ENCODE results near the gene SMG9.

SMG9 gene

DNA sequence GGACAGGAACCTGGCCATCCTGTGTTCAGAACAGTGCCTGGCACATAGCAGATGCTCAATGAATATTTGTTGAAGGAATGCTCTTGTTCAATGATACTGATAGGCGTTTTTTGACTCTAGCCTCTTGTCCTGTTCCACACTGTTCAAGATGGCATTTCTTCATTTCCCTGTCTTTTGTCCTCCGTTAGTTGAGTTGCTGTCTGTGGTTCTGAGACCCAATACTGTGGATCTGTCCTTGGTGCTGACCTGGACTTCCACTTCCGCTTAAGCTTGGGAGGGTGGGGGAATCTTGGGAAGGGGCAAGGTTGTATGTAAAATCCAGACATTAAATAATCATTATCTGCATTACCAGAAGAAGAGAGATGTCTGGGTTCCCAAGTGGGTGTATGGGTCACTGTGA, 34.3 kb upstream of the SMG9 start:
- Histone ChIP-seq H3K27me3 (replicated peaks; ENCODE audit: control insufficient read depth, insufficient read depth, low read length, poor library complexity, severe bottlenecking) (no peaks in the 10 kb centered on the region), H3K4me1 (ENCODE audit: control insufficient read depth, insufficient read depth, low read length, poor library complexity, severe bottlenecking) (peaks cover 14% of the 10 kb centered on the region), H3K36me3 (ENCODE audit: control insufficient read depth, insufficient read depth, low read length) (no peaks in the 10 kb centered on the region), H3K9me3 (ENCODE audit: control insufficient read depth, low read length) (no peaks in the 10 kb centered on the region), H3K27ac (ENCODE audit: insufficient read depth, low read length, poor library complexity, severe bottlenecking) (no peak overlapping the region), H3K4me3 (ENCODE audit: insufficient read depth, low read depth, low read length, poor library complexity, severe bottlenecking) (no peak overlapping the region)
- DNase-seq: no peak

DNA sequence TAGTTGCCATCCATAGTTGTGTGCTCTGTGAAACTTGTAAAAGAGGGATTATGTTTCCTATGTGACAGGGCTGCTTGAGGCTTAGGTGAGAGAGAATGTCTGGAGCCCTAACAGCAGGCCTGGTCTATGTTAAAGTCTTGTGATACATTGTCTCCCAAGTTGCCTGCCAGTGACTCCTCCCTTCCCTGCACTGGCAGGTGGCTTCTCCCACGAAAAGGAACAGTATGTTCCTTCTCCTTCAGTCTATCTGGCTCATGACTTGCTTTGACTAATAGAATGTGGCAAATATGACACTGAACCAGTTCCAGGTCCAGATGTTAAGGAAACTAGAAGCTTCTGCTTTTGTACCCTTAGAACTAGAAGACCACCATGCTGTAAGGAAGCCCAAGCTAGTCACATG, 31.9 kb upstream of the SMG9 start:
- Histone ChIP-seq H3K27ac (ENCODE audit: insufficient read depth, low read length, poor library complexity, severe bottlenecking) (no peak overlapping the region), H3K9me3 (ENCODE audit: control insufficient read depth, low read length) (no peaks in the 10 kb centered on the region), H3K4me3 (ENCODE audit: insufficient read depth, low read depth, low read length, poor library complexity, severe bottlenecking) (no peak overlapping the region), H3K27me3 (replicated peaks; ENCODE audit: control insufficient read depth, insufficient read depth, low read length, poor library complexity, severe bottlenecking) (no peaks in the 10 kb centered on the region), H3K4me1 (ENCODE audit: control insufficient read depth, insufficient read depth, low read length, poor library complexity, severe bottlenecking) (peaks cover 22% of the 10 kb centered on the region), H3K36me3 (ENCODE audit: control insufficient read depth, insufficient read depth, low read length) (no peaks in the 10 kb centered on the region)
- no peak for DNase-seq

- H3K9me3 ChIP-seq (ENCODE audit: control insufficient read depth, low read length): no peaks in the 10 kb centered on the region
- H3K4me1 ChIP-seq (ENCODE audit: control insufficient read depth, insufficient read depth, low read length, poor library complexity, severe bottlenecking): peaks cover 30% of the 10 kb centered on the region
- DNase-seq: peak; percentile 20 to 49 (median 28)
- peak overlapping the region; percentile 71 for H3K27ac ChIP-seq (ENCODE audit: insufficient read depth, low read length, poor library complexity, severe bottlenecking)
- no peaks in the 10 kb centered on the region for H3K27me3 ChIP-seq (replicated peaks; ENCODE audit: control insufficient read depth, insufficient read depth, low read length, poor library complexity, severe bottlenecking)
- no peaks in the 10 kb centered on the region for H3K36me3 ChIP-seq (ENCODE audit: control insufficient read depth, insufficient read depth, low read length)
- H3K4me3 ChIP-seq (ENCODE audit: insufficient read depth, low read depth, low read length, poor library complexity, severe bottlenecking): no peak overlapping the region
Measured at GRCh38 chr19:43784981-43785808, 30.4 kb upstream of the SMG9 start.

GRCh38 chr19:43784241-43784980, 29.6 kb upstream of the SMG9 start:
- Histone ChIP-seq H3K4me1 (ENCODE audit: control insufficient read depth, insufficient read depth, low read length, poor library complexity, severe bottlenecking) (peaks cover 37% of the 10 kb centered on the region), H3K27ac (ENCODE audit: insufficient read depth, low read length, poor library complexity, severe bottlenecking) (peak overlapping the region; percentile 71), H3K4me3 (ENCODE audit: insufficient read depth, low read depth, low read length, poor library complexity, severe bottlenecking) (no peak overlapping the region), H3K9me3 (ENCODE audit: control insufficient read depth, low read length) (no peaks in the 10 kb centered on the region), H3K36me3 (ENCODE audit: control insufficient read depth, insufficient read depth, low read length) (no peaks in the 10 kb centered on the region), H3K27me3 (replicated peaks; ENCODE audit: control insufficient read depth, insufficient read depth, low read length, poor library complexity, severe bottlenecking) (no peaks in the 10 kb centered on the region)
- peak; percentile 36 to 57 (median 39) for DNase-seq

DNA sequence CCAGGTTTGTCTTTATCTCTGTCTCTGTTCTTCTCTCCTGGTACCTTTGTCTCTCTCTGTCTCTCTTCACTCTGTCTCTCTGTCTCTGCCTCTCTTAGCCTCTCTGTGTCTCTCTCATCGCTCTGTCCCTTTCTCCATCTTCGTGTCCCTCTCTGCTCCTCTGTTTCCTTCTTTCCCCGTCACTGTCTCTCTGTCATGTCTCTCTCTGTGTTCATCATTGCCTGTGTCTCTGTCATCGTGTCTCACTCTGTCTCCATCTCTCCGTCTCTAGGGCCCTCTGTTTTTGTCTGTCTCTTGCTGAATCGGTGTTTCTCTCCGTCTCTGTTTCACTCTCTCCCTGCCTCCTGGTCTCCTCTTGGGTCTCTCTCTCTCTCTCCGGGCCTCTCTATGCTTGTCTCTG, 28.9 kb upstream of the SMG9 start:
- Histone ChIP-seq H3K4me1 (ENCODE audit: control insufficient read depth, insufficient read depth, low read length, poor library complexity, severe bottlenecking) (peaks cover 45% of the 10 kb centered on the region), H3K36me3 (ENCODE audit: control insufficient read depth, insufficient read depth, low read length) (no peaks in the 10 kb centered on the region), H3K27me3 (replicated peaks; ENCODE audit: control insufficient read depth, insufficient read depth, low read length, poor library complexity, severe bottlenecking) (no peaks in the 10 kb centered on the region), H3K27ac (ENCODE audit: insufficient read depth, low read length, poor library complexity, severe bottlenecking) (peak overlapping the region; percentile 71), H3K4me3 (ENCODE audit: insufficient read depth, low read depth, low read length, poor library complexity, severe bottlenecking) (no peak overlapping the region), H3K9me3 (ENCODE audit: control insufficient read depth, low read length) (no peaks in the 10 kb centered on the region)
- DNase-seq: no peak

GRCh38 chr19:43782689-43783231, 28.0 kb upstream of the SMG9 start:
- Histone ChIP-seq H3K4me3 (ENCODE audit: insufficient read depth, low read depth, low read length, poor library complexity, severe bottlenecking) (no peak overlapping the region), H3K27me3 (replicated peaks; ENCODE audit: control insufficient read depth, insufficient read depth, low read length, poor library complexity, severe bottlenecking) (no peaks in the 10 kb centered on the region), H3K4me1 (ENCODE audit: control insufficient read depth, insufficient read depth, low read length, poor library complexity, severe bottlenecking) (peaks cover 54% of the 10 kb centered on the region), H3K9me3 (ENCODE audit: control insufficient read depth, low read length) (no peaks in the 10 kb centered on the region), H3K36me3 (ENCODE audit: control insufficient read depth, insufficient read depth, low read length) (no peaks in the 10 kb centered on the region), H3K27ac (ENCODE audit: insufficient read depth, low read length, poor library complexity, severe bottlenecking) (peak overlapping the region; percentile 19)
- no peak for DNase-seq

GRCh38 chr19:43782311-43782660, 27.5 kb upstream of the SMG9 start:
- Histone ChIP-seq H3K27me3 (replicated peaks; ENCODE audit: control insufficient read depth, insufficient read depth, low read length, poor library complexity, severe bottlenecking) (no peaks in the 10 kb centered on the region), H3K27ac (ENCODE audit: insufficient read depth, low read length, poor library complexity, severe bottlenecking) (peak overlapping the region; percentile 19), H3K4me1 (ENCODE audit: control insufficient read depth, insufficient read depth, low read length, poor library complexity, severe bottlenecking) (peaks cover 59% of the 10 kb centered on the region), H3K4me3 (ENCODE audit: insufficient read depth, low read depth, low read length, poor library complexity, severe bottlenecking) (no peak overlapping the region), H3K36me3 (ENCODE audit: control insufficient read depth, insufficient read depth, low read length) (no peaks in the 10 kb centered on the region), H3K9me3 (ENCODE audit: control insufficient read depth, low read length) (no peaks in the 10 kb centered on the region)
- no peak for DNase-seq

DNA sequence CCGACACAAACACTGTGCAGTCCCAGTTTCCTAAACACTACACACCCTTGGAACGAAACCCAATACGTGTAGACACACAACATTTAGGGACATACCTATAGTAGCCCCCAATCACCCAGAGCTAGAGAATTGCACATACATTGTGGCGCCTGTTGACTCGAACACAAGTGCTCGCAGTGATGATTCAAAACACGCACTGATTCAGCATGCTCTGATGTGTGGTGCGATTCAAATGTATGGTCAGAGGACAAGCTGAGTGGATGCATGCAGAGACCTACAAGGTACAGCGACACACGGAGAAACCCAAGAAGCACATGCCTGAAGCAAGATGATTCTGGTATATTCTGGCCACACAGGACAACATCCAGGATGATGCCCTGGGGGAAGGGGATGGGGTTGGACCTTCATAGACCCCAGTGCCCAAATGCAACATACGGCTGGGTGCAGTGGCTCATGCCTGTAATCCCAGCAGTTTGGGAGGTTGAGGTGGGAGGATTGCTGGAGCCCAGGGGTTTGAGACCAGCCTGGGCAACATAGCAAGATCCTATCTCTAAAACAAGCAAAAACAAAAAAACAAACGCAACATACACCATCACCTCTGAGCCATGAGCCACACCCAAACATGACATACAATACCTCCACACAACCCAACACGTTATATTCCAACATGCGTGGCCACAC, 27.0 kb upstream of the SMG9 start:
- Histone ChIP-seq H3K4me3 (ENCODE audit: insufficient read depth, low read depth, low read length, poor library complexity, severe bottlenecking) (peak overlapping the region; percentile 6), H3K27me3 (replicated peaks; ENCODE audit: control insufficient read depth, insufficient read depth, low read length, poor library complexity, severe bottlenecking) (no peaks in the 10 kb centered on the region), H3K4me1 (ENCODE audit: control insufficient read depth, insufficient read depth, low read length, poor library complexity, severe bottlenecking) (peaks cover 64% of the 10 kb centered on the region), H3K36me3 (ENCODE audit: control insufficient read depth, insufficient read depth, low read length) (no peaks in the 10 kb centered on the region), H3K27ac (ENCODE audit: insufficient read depth, low read length, poor library complexity, severe bottlenecking) (peak overlapping the region; percentile 72), H3K9me3 (ENCODE audit: control insufficient read depth, low read length) (no peaks in the 10 kb centered on the region)
- no peak for DNase-seq

- Histone ChIP-seq H3K4me3 (ENCODE audit: insufficient read depth, low read depth, low read length, poor library complexity, severe bottlenecking) (peak within 1 kb of the TSS; percentile 51), H3K9me3 (ENCODE audit: control insufficient read depth, low read length) (no peaks in the 10 kb centered on the region), H3K4me1 (ENCODE audit: control insufficient read depth, insufficient read depth, low read length, poor library complexity, severe bottlenecking) (peaks cover 72% of the 10 kb centered on the region), H3K27me3 (replicated peaks; ENCODE audit: control insufficient read depth, insufficient read depth, low read length, poor library complexity, severe bottlenecking) (no peaks in the 10 kb centered on the region), H3K36me3 (ENCODE audit: control insufficient read depth, insufficient read depth, low read length) (no peaks in the 10 kb centered on the region), H3K27ac (ENCODE audit: insufficient read depth, low read length, poor library complexity, severe bottlenecking) (peak within 1 kb of the TSS; percentile 72)
- peak; percentile 34 to 45 (median 39) for DNase-seq
Measured at GRCh38 chr19:43780706-43781525, 26.2 kb upstream of the SMG9 start, which contains the start of gene KCNN4. Gene KCNN4 (minus strand): TSS chr19:43780973. CDS start chr19:43780861, 112 bp downstream.
